Measurements from ENCODE around the gene SLX4IP.

The SLX4IP gene

DNA sequence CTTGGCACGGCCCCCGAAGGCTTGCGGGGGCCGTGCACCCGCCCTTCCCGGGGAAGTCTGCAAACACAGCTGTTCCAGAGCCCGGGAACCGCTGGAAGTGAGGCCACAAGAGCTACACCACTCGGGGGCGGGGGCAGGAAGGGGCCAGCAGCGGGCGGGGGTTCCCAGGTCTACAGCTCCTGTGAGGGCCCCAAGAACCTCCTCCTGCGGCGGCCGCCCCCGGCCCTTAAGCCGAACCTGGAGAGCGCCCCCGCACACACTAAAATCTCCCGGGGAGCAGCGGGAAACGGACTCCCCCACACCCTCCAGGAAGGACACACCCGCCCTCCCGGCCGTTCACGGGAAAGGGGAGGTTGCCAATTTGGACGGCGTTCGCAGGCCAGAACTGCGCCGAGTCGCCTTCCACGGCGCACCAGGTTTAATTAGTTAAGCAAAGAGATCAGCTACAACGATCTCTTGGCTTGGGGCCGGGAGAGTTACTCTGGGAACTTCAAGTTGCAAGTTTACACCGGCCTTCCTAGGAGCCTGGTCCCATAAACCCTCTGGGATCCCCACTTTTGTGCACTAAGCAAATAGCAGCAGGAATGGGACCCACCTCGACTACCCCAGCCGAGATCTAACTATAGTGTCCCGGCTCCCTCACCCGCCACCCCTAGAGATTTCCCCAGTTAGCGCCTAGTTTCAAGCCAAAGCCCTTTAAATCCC lies 237.0 kb downstream of the SLX4IP start:
- ChIA-PET POLR2A (interaction anchor here (0.6 to 1.7 kb wide), 12 partner anchors 11 to 833 kb away, joined by 3 to 6 read pairs (median 3); partner anchors contain the start of genes MKKS and PAK5), CTCF (interaction anchor here (0.6 to 2.1 kb wide), 11 partner anchors 91 to 961 kb away, joined by 3 to 8 read pairs (median 3); no protein-coding TSS in a partner anchor)
- H3K4me3 ChIP-seq (ENCODE audit: low read depth, low read length): peak overlapping the region; percentile 82
- H3K9me3 ChIP-seq (ENCODE audit: control insufficient read depth, insufficient read depth, low read depth, low read length): no peaks in the 10 kb centered on the region
- peaks cover 23% of the 10 kb centered on the region for H3K4me1 ChIP-seq (ENCODE audit: control insufficient read depth, insufficient read depth, low read length)
- peak overlapping the region; percentile 99 for H3K27ac ChIP-seq (ENCODE audit: extremely low read depth, low read depth, low read length)
- peaks cover 0 to 25% of the 10 kb centered on the region in 2 experiments; a peak in 2 of 3 replicates for H3K36me3 ChIP-seq (ENCODE audit: control insufficient read depth in 2 of 2, insufficient read depth in 1 of 2, low read length in 2 of 2)
- no peak for TF ChIP-seq FEZF1 (tag by site-specific recombination; IDR thresholded peaks at IDR 0.05)
- peak; percentile 24; the same call in 1 of the 2 replicates for TF ChIP-seq SP3 (tag by site-specific recombination; IDR thresholded peaks at IDR 0.05)
- no peak for TF ChIP-seq GFI1B (tag by site-specific recombination; IDR thresholded peaks at IDR 0.05)
- no peak for TF ChIP-seq ZNF157 (tag by site-specific recombination; IDR thresholded peaks at IDR 0.05)
- no peak for TF ChIP-seq ZBTB48 (tag by site-specific recombination; IDR thresholded peaks at IDR 0.05)
- TF ChIP-seq ZNF354C (tag by site-specific recombination; IDR thresholded peaks at IDR 0.05; ENCODE audit: borderline replicate concordance, low read depth): no peak
- TF ChIP-seq, protein P1, sequence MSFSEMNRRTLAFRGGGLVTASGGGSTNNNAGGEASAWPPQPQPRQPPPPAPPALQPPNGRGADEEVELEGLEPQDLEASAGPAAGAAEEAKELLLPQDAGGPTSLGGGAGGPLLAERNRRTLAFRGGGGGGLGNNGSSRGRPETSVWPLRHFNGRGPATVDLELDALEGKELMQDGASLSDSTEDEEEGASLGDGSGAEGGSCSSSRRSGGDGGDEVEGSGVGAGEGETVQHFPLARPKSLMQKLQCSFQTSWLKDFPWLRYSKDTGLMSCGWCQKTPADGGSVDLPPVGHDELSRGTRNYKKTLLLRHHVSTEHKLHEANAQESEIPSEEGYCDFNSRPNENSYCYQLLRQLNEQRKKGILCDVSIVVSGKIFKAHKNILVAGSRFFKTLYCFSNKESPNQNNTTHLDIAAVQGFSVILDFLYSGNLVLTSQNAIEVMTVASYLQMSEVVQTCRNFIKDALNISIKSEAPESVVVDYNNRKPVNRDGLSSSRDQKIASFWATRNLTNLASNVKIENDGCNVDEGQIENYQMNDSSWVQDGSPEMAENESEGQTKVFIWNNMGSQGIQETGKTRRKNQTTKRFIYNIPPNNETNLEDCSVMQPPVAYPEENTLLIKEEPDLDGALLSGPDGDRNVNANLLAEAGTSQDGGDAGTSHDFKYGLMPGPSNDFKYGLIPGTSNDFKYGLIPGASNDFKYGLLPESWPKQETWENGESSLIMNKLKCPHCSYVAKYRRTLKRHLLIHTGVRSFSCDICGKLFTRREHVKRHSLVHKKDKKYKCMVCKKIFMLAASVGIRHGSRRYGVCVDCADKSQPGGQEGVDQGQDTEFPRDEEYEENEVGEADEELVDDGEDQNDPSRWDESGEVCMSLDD (tag by site-specific recombination; IDR thresholded peaks at IDR 0.05): no peak
- TF ChIP-seq PRDM1 (tag by site-specific recombination; IDR thresholded peaks at IDR 0.05): no peak
- no peak for TF ChIP-seq ZNF530 (tag by site-specific recombination; IDR thresholded peaks at IDR 0.05; ENCODE audit: low read depth)
- TF ChIP-seq ZNF426 (tag by site-specific recombination; IDR thresholded peaks at IDR 0.05): no peak
- TF ChIP-seq REPIN1 (tag by site-specific recombination; IDR thresholded peaks at IDR 0.05; ENCODE audit: low read depth): no peak
- TF ChIP-seq ZNF202 (tag by site-specific recombination; IDR thresholded peaks at IDR 0.05; ENCODE audit: borderline replicate concordance): no peak
- TF ChIP-seq ZNF585B (tag by site-specific recombination; IDR thresholded peaks at IDR 0.05): no peak
- TF ChIP-seq ZNF548 (tag by site-specific recombination; IDR thresholded peaks at IDR 0.05): no peak
- TF ChIP-seq, protein P2, sequence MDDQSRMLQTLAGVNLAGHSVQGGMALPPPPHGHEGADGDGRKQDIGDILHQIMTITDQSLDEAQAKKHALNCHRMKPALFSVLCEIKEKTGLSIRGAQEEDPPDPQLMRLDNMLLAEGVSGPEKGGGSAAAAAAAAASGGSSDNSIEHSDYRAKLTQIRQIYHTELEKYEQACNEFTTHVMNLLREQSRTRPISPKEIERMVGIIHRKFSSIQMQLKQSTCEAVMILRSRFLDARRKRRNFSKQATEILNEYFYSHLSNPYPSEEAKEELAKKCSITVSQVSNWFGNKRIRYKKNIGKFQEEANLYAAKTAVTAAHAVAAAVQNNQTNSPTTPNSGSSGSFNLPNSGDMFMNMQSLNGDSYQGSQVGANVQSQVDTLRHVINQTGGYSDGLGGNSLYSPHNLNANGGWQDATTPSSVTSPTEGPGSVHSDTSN (CRISPR knock-in tag; IDR thresholded peaks at IDR 0.05): no peak
- TF ChIP-seq ZNF660 (tag by site-specific recombination; IDR thresholded peaks at IDR 0.05): no peak
- TF ChIP-seq, protein P3, sequence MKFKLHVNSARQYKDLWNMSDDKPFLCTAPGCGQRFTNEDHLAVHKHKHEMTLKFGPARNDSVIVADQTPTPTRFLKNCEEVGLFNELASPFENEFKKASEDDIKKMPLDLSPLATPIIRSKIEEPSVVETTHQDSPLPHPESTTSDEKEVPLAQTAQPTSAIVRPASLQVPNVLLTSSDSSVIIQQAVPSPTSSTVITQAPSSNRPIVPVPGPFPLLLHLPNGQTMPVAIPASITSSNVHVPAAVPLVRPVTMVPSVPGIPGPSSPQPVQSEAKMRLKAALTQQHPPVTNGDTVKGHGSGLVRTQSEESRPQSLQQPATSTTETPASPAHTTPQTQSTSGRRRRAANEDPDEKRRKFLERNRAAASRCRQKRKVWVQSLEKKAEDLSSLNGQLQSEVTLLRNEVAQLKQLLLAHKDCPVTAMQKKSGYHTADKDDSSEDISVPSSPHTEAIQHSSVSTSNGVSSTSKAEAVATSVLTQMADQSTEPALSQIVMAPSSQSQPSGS (tag by site-specific recombination; IDR thresholded peaks at IDR 0.05; ENCODE audit: low read depth): no peak
- no peak for TF ChIP-seq ZNF140 (tag by site-specific recombination; IDR thresholded peaks at IDR 0.05)
- TF ChIP-seq ZNF146 (tag by site-specific recombination; IDR thresholded peaks at IDR 0.05): no peak
- TF ChIP-seq EGR2 (tag by site-specific recombination; IDR thresholded peaks at IDR 0.05; ENCODE audit: low read depth): peak; percentile 71
- no peak for TF ChIP-seq ZNF549 (tag by site-specific recombination; IDR thresholded peaks at IDR 0.05)
- TF ChIP-seq ZNF677 (tag by site-specific recombination; IDR thresholded peaks at IDR 0.05): no peak
- TF ChIP-seq ZNF664 (tag by site-specific recombination; IDR thresholded peaks at IDR 0.05): no peak
- TF ChIP-seq ZNF792 (tag by site-specific recombination; IDR thresholded peaks at IDR 0.05): no peak
- TF ChIP-seq, protein P4, sequence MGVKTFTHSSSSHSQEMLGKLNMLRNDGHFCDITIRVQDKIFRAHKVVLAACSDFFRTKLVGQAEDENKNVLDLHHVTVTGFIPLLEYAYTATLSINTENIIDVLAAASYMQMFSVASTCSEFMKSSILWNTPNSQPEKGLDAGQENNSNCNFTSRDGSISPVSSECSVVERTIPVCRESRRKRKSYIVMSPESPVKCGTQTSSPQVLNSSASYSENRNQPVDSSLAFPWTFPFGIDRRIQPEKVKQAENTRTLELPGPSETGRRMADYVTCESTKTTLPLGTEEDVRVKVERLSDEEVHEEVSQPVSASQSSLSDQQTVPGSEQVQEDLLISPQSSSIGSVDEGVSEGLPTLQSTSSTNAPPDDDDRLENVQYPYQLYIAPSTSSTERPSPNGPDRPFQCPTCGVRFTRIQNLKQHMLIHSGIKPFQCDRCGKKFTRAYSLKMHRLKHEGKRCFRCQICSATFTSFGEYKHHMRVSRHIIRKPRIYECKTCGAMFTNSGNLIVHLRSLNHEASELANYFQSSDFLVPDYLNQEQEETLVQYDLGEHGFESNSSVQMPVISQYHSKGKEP (tag by site-specific recombination; IDR thresholded peaks at IDR 0.05): no peak
- TF ChIP-seq ZNF221 (tag by site-specific recombination; IDR thresholded peaks at IDR 0.05; ENCODE audit: borderline replicate concordance): no peak
- TF ChIP-seq, protein P5, sequence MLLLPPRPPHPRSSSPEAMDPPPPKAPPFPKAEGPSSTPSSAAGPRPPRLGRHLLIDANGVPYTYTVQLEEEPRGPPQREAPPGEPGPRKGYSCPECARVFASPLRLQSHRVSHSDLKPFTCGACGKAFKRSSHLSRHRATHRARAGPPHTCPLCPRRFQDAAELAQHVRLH (tag by site-specific recombination; IDR thresholded peaks at IDR 0.05): no peak
- TF ChIP-seq, protein P6, sequence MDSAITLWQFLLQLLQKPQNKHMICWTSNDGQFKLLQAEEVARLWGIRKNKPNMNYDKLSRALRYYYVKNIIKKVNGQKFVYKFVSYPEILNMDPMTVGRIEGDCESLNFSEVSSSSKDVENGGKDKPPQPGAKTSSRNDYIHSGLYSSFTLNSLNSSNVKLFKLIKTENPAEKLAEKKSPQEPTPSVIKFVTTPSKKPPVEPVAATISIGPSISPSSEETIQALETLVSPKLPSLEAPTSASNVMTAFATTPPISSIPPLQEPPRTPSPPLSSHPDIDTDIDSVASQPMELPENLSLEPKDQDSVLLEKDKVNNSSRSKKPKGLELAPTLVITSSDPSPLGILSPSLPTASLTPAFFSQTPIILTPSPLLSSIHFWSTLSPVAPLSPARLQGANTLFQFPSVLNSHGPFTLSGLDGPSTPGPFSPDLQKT (IDR thresholded peaks at IDR 0.05; ENCODE audit: borderline replicate concordance, low read depth, low read length): no peak
- TF ChIP-seq RBAK (tag by site-specific recombination; IDR thresholded peaks at IDR 0.05): no peak
- TF ChIP-seq ZSCAN16 (tag by site-specific recombination; IDR thresholded peaks at IDR 0.05): no peak
- no peak for TF ChIP-seq SETDB1 (IDR thresholded peaks at IDR 0.05; ENCODE audit: insufficient read length, low read length)

All from HEK293 (cell line).